NT2/D1 (cell line): ENCODE results near the gene SPATA46.

ENCODE experiments used
- SUZ12 ChIP-seq: IDR thresholded peaks from 2 replicates; pipeline ENCODE4 v1.6.1; 2011; ENCODE audit not compliant: insufficient read length, insufficient read depth; ENCODE audit errors: extremely low read depth
- YY1 ChIP-seq: IDR thresholded peaks from 2 replicates; pipeline ENCODE4 v1.6.1; 2011; ENCODE audit not compliant: insufficient read length, insufficient read depth
- ZNF274 ChIP-seq: IDR thresholded peaks from 2 replicates; pipeline ENCODE4 v1.6.1; 2011; ENCODE audit warnings: mild to moderate bottlenecking, low read depth, low read length

- TF ChIP-seq SUZ12 (no peak), ZNF274 (no peak), YY1 (no peak)
Observed at GRCh38 chr1:162386292-162387225, 9.9 kb upstream of the SPATA46 start.
